Fibroblast of villous mesenchyme (primary cell): Measurements from ENCODE around the gene VAV3. TPM values are rescaled to one million over a fixed set of nuclear protein-coding genes. Genes with fewer than 3 reads are reported as not detected.
"Not testable (repeated sequence)": the region's sequence is repeated elsewhere in the genome, so short reads cannot be mapped to it uniquely, and the experiment has no call there.

Experiments
- DNase-seq: peaks from one replicate; pipeline ENCODE4 v3.0.0-alpha.2; 2010; ENCODE audit warnings: low read depth
- H3K4me3 ChIP-seq: 2 replicates; pipeline ENCODE4 v1.5.1; 2011; ENCODE audit warnings: low read depth, mild to moderate bottlenecking, low read length
- CTCF ChIP-seq: IDR thresholded peaks from 2 replicates; pipeline ENCODE4 v1.5.1; 2012; ENCODE audit warnings: low read depth, mild to moderate bottlenecking, low read length; ENCODE audit not compliant: insufficient read depth
- total RNA-seq: library from RNA; depleted of rRNA; stranded (reverse); fragments of >200 nt; gene quantifications from 2 replicates; pipeline ENCODE4 v1.2.3, GENCODE V29; 2012

The VAV3 gene
- total RNA-seq, 1 donor: 0.43 TPM

GRCh38 chr1:107704911-107705310, 260.1 kb downstream of the VAV3 start:
- no peak for DNase-seq
- no peak overlapping the region for H3K4me3 ChIP-seq
- TF ChIP-seq CTCF: no peak

GRCh38 chr1:107702946-107703571, 261.9 kb downstream of the VAV3 start:
- no peak for TF ChIP-seq CTCF
- no peak for DNase-seq
- no peak overlapping the region for H3K4me3 ChIP-seq

GRCh38 chr1:107700651-107701050, 264.3 kb downstream of the VAV3 start:
- not testable (repeated sequence) for H3K4me3 ChIP-seq, DNase-seq

GRCh38 chr1:107698161-107698560, 266.8 kb downstream of the VAV3 start:
- H3K4me3 ChIP-seq: no peak overlapping the region
- DNase-seq: no peak
- TF ChIP-seq CTCF: no peak

GRCh38 chr1:107695341-107695740, 269.6 kb downstream of the VAV3 start:
- H3K4me3 ChIP-seq: no peak overlapping the region
- no peak for DNase-seq
- no peak for TF ChIP-seq CTCF

- no peak for DNase-seq
Measured at GRCh38 chr1:107692580-107693345, 272.2 kb downstream of the VAV3 start.

GRCh38 chr1:107691540-107691939, 273.4 kb downstream of the VAV3 start:
- TF ChIP-seq CTCF: no peak
- no peak for DNase-seq
- H3K4me3 ChIP-seq: no peak overlapping the region

More at GRCh38 chr1:107692580-107693345, 272.2 kb downstream of the VAV3 start:
- TF ChIP-seq CTCF: no peak
- no peak overlapping the region for H3K4me3 ChIP-seq
